H9 (cell line): ENCODE data around the gene ALKBH7. TPM values are rescaled to one million over a fixed set of nuclear protein-coding genes. Genes with fewer than 3 reads are reported as not detected.
A peak's percentile ranks its signal among the peaks of the same experiment; 100 is the strongest.

ENCODE experiments used
- DNase-seq: peaks from one replicate; pipeline ENCODE4 v3.0.0-alpha.2; 2017
- H2AFZ ChIP-seq: one replicate; pipeline ENCODE4 v1.6.1; 2013; ENCODE audit warnings: mild to moderate bottlenecking, low read length, control low read depth, moderate library complexity
- H2AK5ac ChIP-seq: 2 replicates; pipeline ENCODE4 v1.6.1; 2013; ENCODE audit warnings: low read length, control low read depth, mixed read lengths; ENCODE audit not compliant: insufficient read length
- H2BK120ac ChIP-seq: one replicate; pipeline ENCODE4 v1.6.1; 2013; ENCODE audit warnings: low read depth, mild to moderate bottlenecking, low read length, control low read depth, inconsistent platforms; ENCODE audit not compliant: poor library complexity, severe bottlenecking
- H2BK12ac ChIP-seq: 2 replicates; pipeline ENCODE4 v1.6.1; 2013; ENCODE audit warnings: low read length, control low read depth, mixed read lengths, low read depth; ENCODE audit not compliant: insufficient read length
- H2BK15ac ChIP-seq: 2 replicates; pipeline ENCODE4 v1.6.1; 2013; ENCODE audit warnings: low read depth, low read length, control low read depth
- H2BK20ac ChIP-seq: one replicate; pipeline ENCODE4 v1.6.1; 2013; ENCODE audit warnings: low read depth, mild to moderate bottlenecking, low read length, control low read depth, inconsistent platforms; ENCODE audit not compliant: poor library complexity, severe bottlenecking
- H2BK5ac ChIP-seq: 2 replicates; pipeline ENCODE4 v1.6.1; 2013; ENCODE audit warnings: low read length, control low read depth, mixed read lengths; ENCODE audit not compliant: insufficient read length
- H3K14ac ChIP-seq: 2 replicates; pipeline ENCODE4 v1.6.1; 2013; ENCODE audit warnings: low read length, control low read depth; ENCODE audit not compliant: insufficient read depth
- H3K18ac ChIP-seq: 2 replicates; pipeline ENCODE4 v1.6.1; 2013; ENCODE audit warnings: low read depth, mild to moderate bottlenecking, mixed read lengths, low read length, control low read depth; ENCODE audit not compliant: insufficient read length
- H3K23ac ChIP-seq: 2 replicates; pipeline ENCODE4 v1.6.1; 2013; ENCODE audit warnings: low read length, control low read depth, mixed read lengths, low read depth; ENCODE audit not compliant: insufficient read length
- H3K23me2 ChIP-seq: 2 replicates; pipeline ENCODE4 v1.6.1; 2013; ENCODE audit warnings: low read depth, mild to moderate bottlenecking, mixed read lengths, low read length, control low read depth; ENCODE audit not compliant: insufficient read length, poor library complexity, severe bottlenecking
- H3K27ac ChIP-seq: 2 replicates; pipeline ENCODE4 v1.5.1; 2013; ENCODE audit warnings: low read length, control low read depth, mixed read lengths, low read depth; ENCODE audit not compliant: insufficient read length
- H3K27me3 ChIP-seq: 2 replicates; pipeline ENCODE4 v1.6.1; 2013; ENCODE audit warnings: low read length, control low read depth, inconsistent platforms; ENCODE audit not compliant: insufficient read depth
- H3K4ac ChIP-seq: 2 replicates; pipeline ENCODE4 v1.6.1; 2013; ENCODE audit warnings: low read depth, mild to moderate bottlenecking, control low read depth, inconsistent platforms, low read length, moderate library complexity
- H3K4me1 ChIP-seq: 2 replicates; pipeline ENCODE4 v1.6.1; 2013; ENCODE audit warnings: low read length, control low read depth, inconsistent platforms; ENCODE audit not compliant: insufficient read depth
- H3K4me2 ChIP-seq: 2 replicates; pipeline ENCODE4 v1.6.1; 2013; ENCODE audit warnings: low read length, control low read depth, mixed read lengths; ENCODE audit not compliant: insufficient read length, insufficient read depth
- H3K56ac ChIP-seq: 2 replicates; pipeline ENCODE4 v1.6.1; 2013; ENCODE audit warnings: low read depth, mild to moderate bottlenecking, mixed read lengths, low read length, control low read depth; ENCODE audit not compliant: insufficient read length
- H3K79me1 ChIP-seq: 2 replicates; pipeline ENCODE4 v1.6.1; 2013; ENCODE audit warnings: low read depth, mild to moderate bottlenecking, moderate library complexity, low read length, control low read depth, inconsistent platforms; ENCODE audit not compliant: insufficient read depth, poor library complexity, severe bottlenecking
- H3K79me2 ChIP-seq: 2 replicates; pipeline ENCODE4 v1.6.1; 2013; ENCODE audit warnings: low read length, control low read depth, inconsistent platforms; ENCODE audit not compliant: insufficient read depth
- H3K9ac ChIP-seq: 2 replicates; pipeline ENCODE4 v1.6.1; 2013; ENCODE audit warnings: low read length, control low read depth, mixed read lengths; ENCODE audit not compliant: insufficient read length; ENCODE audit errors: extremely low read depth
- H3K9me3 ChIP-seq: one replicate; pipeline ENCODE4 v1.6.1; 2013; ENCODE audit warnings: low read depth, low read length, inconsistent platforms; ENCODE audit not compliant: control insufficient read depth
- H3T11ph ChIP-seq: one replicate; pipeline ENCODE4 v1.6.1; 2013; ENCODE audit warnings: mild to moderate bottlenecking, low read length, control low read depth, inconsistent platforms
- H4K20me1 ChIP-seq: one replicate; pipeline ENCODE4 v1.6.1; 2013; ENCODE audit not compliant: control insufficient read depth, insufficient read length, insufficient read depth
- H4K5ac ChIP-seq: 2 replicates; pipeline ENCODE4 v1.6.1; 2013; ENCODE audit warnings: low read depth, mild to moderate bottlenecking, mixed read lengths, low read length, control low read depth; ENCODE audit not compliant: insufficient read length
- H4K8ac ChIP-seq: replicated peaks from 2 replicates; pipeline ENCODE4 v1.6.1; 2013; ENCODE audit warnings: low read length, control low read depth, mixed read lengths, low read depth; ENCODE audit not compliant: insufficient read length
- H4K91ac ChIP-seq: 2 replicates; pipeline ENCODE4 v1.6.1; 2013; ENCODE audit warnings: low read depth, mild to moderate bottlenecking, moderate library complexity, mixed read lengths, low read length, control low read depth; ENCODE audit not compliant: insufficient read length
- H3K27ac Mint-ChIP-seq, 3 experiments: 2 replicates in 2 of 3; 3 replicates in 1 of 3; pipeline ENCODE4 v1.8.0; 2020 to 2021; ENCODE audit warnings: mixed read lengths in 3 of 3, mild to moderate bottlenecking in 1 of 3, moderate library complexity in 1 of 3
- H3K27me3 Mint-ChIP-seq: 2 replicates; pipeline ENCODE4 v1.8.0; 2021; ENCODE audit warnings: low read depth, mild to moderate bottlenecking, moderate library complexity, mixed read lengths
- H3K36me3 Mint-ChIP-seq, 3 experiments: 2 replicates in 2 of 3; 3 replicates in 1 of 3; pipeline ENCODE4 v1.8.0; 2020 to 2021; ENCODE audit warnings: low read depth in 3 of 3, mixed read lengths in 3 of 3; ENCODE audit not compliant: insufficient read depth in 1 of 3
- H3K4me1 Mint-ChIP-seq, 2 experiments: 2 replicates each; pipeline ENCODE4 v1.8.0; 2020; ENCODE audit warnings: mixed read lengths in 2 of 2
- H3K4me3 Mint-ChIP-seq, 2 experiments: 2 replicates in 1 of 2; 3 replicates in 1 of 2; pipeline ENCODE4 v1.8.0; 2020 to 2021; ENCODE audit warnings: mild to moderate bottlenecking in 2 of 2, mixed read lengths in 2 of 2, moderate library complexity in 1 of 2
- H3K9me3 Mint-ChIP-seq, 2 experiments: 2 replicates in 1 of 2; 3 replicates in 1 of 2; pipeline ENCODE4 v1.8.0; 2020; ENCODE audit warnings: mild to moderate bottlenecking in 2 of 2, mixed read lengths in 2 of 2, moderate library complexity in 1 of 2
- CTCF ChIP-seq: fragments of 200-600 bp; sonication (generic); conservative IDR thresholded peaks from 3 replicates; pipeline ENCODE4 v1.8.0; 2021; ENCODE audit warnings: antibody characterized with exemption, mild to moderate bottlenecking
- WGBS: extraction: QIAGEN DNeasy Blood & Tissue Kit; methylation state at CpG from one replicate; pipeline ENCODE4 v1.1.7; 2013; ENCODE audit warnings: missing lambda C conversion rate, low lambda C conversion rate, mixed read lengths; ENCODE audit not compliant: insufficient read length; ENCODE audit errors: extremely low coverage; 5-methylcytosine and 5-hydroxymethylcytosine counted together
- total RNA-seq: library from RNA; stranded (reverse); gene quantifications from 2 replicates; pipeline ENCODE4 v1.2.1, GENCODE V29; 2021

The ALKBH7 gene
- total RNA-seq, 1 experiment from 2014 or later, result 85.7 TPM

DNA sequence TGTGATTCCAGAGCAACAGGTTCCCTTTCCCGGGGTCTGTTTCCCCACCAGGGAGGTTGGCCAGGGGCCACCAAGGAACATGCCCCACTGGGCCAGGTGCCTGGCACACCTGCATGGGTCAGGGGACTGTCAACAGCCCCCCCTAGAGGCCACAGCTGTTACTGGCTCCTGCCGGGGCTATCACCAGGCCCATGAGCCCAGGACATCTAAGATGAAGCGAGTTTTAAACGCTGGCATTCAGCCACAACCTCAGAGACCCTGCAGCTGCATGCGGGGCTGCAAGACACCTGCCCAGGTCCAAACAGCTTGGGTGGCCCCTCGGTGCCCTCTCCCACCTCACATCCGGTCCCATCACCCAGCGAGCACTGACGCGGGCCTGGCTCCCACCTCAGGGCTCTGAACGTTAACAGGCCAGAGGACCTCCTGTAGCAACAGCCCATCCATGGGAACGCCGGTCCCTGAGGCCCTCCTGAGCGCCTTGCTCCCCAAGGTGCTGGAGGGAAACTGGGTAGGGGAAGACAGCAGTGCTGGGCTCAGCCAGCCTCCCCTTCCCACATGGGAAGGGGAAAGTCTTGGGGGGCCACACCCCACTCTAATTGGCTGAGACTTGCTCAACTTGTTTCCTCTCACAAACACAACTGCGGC, 40.0 kb downstream of the ALKBH7 start:
- no peaks in the 10 kb centered on the region for H3K27me3 Mint-ChIP-seq
- Histone ChIP-seq H2BK20ac (no peak overlapping the region), H3K79me1 (peaks cover 3% of the 10 kb centered on the region), H3K79me2 (no peaks in the 10 kb centered on the region), H2BK5ac (no peak overlapping the region), H3T11ph (no peak overlapping the region), H2BK120ac (no peak overlapping the region), H4K20me1 (no peaks in the 10 kb centered on the region), H3K9me3 (no peaks in the 10 kb centered on the region), H3K4me1 (no peaks in the 10 kb centered on the region), H4K8ac (no peak overlapping the region), H2BK15ac (no peak overlapping the region), H2BK12ac (no peak overlapping the region), H3K9ac (no peak overlapping the region), H3K4ac (no peak overlapping the region), H4K5ac (no peak overlapping the region), H4K91ac (no peak overlapping the region), H3K14ac (no peak overlapping the region), H3K27me3 (no peaks in the 10 kb centered on the region), H3K23ac (no peak overlapping the region), H3K27ac (no peak overlapping the region), H2AFZ (no peak overlapping the region), H2AK5ac (no peak overlapping the region), H3K4me2 (no peak overlapping the region), H3K23me2 (no peaks in the 10 kb centered on the region), H3K56ac (no peak overlapping the region), H3K18ac (no peak overlapping the region)
- DNase-seq, result peak; percentile 90
- TF ChIP-seq CTCF, result peak; percentile 95
- H3K36me3 Mint-ChIP-seq, result peaks cover 17 to 44% (median 44%) of the 10 kb centered on the region in 3 experiments; a peak in 6 of 7 replicates
- peak overlapping the region; percentile 73 to 95 (median 80); a peak in 5 of 7 replicates for H3K27ac Mint-ChIP-seq
- peak overlapping the region in 1 of 2 experiments; percentile 42; a peak in 1 of 5 replicates for H3K4me3 Mint-ChIP-seq
- no peaks in the 10 kb centered on the region; a peak in 1 of 5 replicates for H3K9me3 Mint-ChIP-seq
- H3K4me1 Mint-ChIP-seq, result peaks cover 3 to 21% of the 10 kb centered on the region in 2 experiments
- no CpG with 5 or more reads among the region's 15 CpGs for WGBS
